MCF 10A (cell line): ENCODE measurements around the gene MAPRE3. TPM values are rescaled to one million over a fixed set of nuclear protein-coding genes. Genes with fewer than 3 reads are reported as not detected.

Experiments
- BruUV-seq: library from RNA; stranded (reverse); fragments of 400-500 nt; replicated peaks from 2 replicates; lab custom pipeline; 2021; lab: Mats Ljungman, UMichigan
- CTCF ChIA-PET: fragments of 300-600 bp; sonication (Branson Sonifier 250); formaldehyde crosslinking; extraction: SDS; loops from one replicate; lab custom pipeline; 2021; ENCODE audit warnings: antibody characterized with exemption, inconsistent platforms; lab: Yijun Ruan, JAX
- POLR2A ChIA-PET: fragments of 300-600, 350-650 bp; sonication (Branson Sonifier 250); formaldehyde crosslinking; extraction: SDS; loops from one replicate; lab custom pipeline; 2020; ENCODE audit warnings: antibody characterized with exemption, inconsistent platforms; lab: Yijun Ruan, JAX
- DNase-seq: peaks from one replicate; pipeline ENCODE4 v3.0.0-alpha.2; 2018; ENCODE audit not compliant: unreplicated experiment
- H3K27ac Mint-ChIP-seq: one replicate; pipeline ENCODE4 v1.8.0; 2022; ENCODE audit warnings: mild to moderate bottlenecking, low read depth, mixed read lengths; ENCODE audit not compliant: unreplicated experiment
- H3K27me3 Mint-ChIP-seq: one replicate; pipeline ENCODE4 v1.8.0; 2022; ENCODE audit warnings: mixed read lengths; ENCODE audit not compliant: insufficient read depth, unreplicated experiment
- H3K36me3 Mint-ChIP-seq: one replicate; pipeline ENCODE4 v1.8.0; 2022; ENCODE audit warnings: mild to moderate bottlenecking, moderate library complexity, mixed read lengths; ENCODE audit not compliant: insufficient read depth, unreplicated experiment
- H3K4me1 Mint-ChIP-seq: one replicate; pipeline ENCODE4 v1.8.0; 2022; ENCODE audit warnings: mixed read lengths; ENCODE audit not compliant: insufficient read depth, unreplicated experiment
- H3K4me3 Mint-ChIP-seq: one replicate; pipeline ENCODE4 v1.8.0; 2022; ENCODE audit warnings: mild to moderate bottlenecking, moderate library complexity, mixed read lengths; ENCODE audit not compliant: unreplicated experiment
- H3K9me3 Mint-ChIP-seq: one replicate; pipeline ENCODE4 v1.8.0; 2022; ENCODE audit warnings: mixed read lengths; ENCODE audit not compliant: unreplicated experiment
- intact Hi-C: fragments of 100-400 bp; cut with micrococcal nuclease; formaldehyde crosslinking; loops from 2 replicates; pipeline ENCODE4 v1.14.1; 2022
- total RNA-seq: library from RNA; stranded (reverse); gene quantifications from 2 replicates; pipeline ENCODE4 v1.2.3, GENCODE V29; 2022
- TF ChIP-seq, protein P1 (sequence below): fragments of 200-600 bp; IDR thresholded peaks from one replicate; pipeline ENCODE4 v1.8.0; 2022; ENCODE audit warnings: antibody characterized with exemption, mild to moderate bottlenecking; ENCODE audit not compliant: unreplicated experiment

Gene MAPRE3
- total RNA-seq, 1 experiment from 2014 or later: 18.0 TPM

DNA sequence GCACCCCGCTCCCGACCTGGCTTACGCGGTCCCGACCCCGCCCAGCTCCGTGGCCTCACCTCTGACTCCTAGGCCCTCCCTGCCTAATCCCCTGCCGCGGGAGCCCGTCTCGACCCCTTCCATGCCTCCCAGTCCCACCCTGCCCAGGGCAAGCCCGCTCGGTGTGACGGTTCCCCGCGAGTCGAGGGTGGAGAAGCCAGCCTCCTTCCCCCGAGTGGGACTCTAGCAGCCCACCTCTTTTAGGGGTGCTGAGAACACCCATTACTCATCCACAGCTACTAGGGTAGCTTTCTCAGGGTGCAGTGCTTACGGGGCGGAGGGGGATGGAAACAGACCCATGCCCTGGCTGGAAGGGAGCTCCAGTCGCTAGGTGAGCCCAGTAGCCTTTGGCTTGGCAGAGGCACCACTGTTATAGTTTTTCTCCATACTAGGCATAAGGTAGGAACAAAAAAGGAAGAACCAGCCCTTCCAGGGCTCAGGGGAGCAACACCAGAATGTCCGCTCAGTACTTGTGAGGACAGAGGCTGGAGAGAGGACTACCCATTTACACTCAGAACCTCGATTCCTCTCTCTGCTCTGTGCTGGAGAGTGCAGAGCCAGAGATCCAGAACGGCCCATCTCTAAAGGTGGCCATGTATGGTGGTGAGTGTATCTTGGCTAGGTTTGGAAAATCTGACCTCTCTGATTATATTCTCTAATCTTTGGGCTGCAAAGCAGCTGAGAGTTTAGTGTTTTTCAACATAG lies 81.6 kb downstream of the MAPRE3 start:
- TF ChIP-seq, protein P1, sequence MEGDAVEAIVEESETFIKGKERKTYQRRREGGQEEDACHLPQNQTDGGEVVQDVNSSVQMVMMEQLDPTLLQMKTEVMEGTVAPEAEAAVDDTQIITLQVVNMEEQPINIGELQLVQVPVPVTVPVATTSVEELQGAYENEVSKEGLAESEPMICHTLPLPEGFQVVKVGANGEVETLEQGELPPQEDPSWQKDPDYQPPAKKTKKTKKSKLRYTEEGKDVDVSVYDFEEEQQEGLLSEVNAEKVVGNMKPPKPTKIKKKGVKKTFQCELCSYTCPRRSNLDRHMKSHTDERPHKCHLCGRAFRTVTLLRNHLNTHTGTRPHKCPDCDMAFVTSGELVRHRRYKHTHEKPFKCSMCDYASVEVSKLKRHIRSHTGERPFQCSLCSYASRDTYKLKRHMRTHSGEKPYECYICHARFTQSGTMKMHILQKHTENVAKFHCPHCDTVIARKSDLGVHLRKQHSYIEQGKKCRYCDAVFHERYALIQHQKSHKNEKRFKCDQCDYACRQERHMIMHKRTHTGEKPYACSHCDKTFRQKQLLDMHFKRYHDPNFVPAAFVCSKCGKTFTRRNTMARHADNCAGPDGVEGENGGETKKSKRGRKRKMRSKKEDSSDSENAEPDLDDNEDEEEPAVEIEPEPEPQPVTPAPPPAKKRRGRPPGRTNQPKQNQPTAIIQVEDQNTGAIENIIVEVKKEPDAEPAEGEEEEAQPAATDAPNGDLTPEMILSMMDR: no peak
- CTCF ChIA-PET: interaction anchor here (0.6 to 1.3 kb wide), 5 partner anchors 35 to 339 kb away, joined by 3 to 4 read pairs (median 3); no protein-coding TSS in a partner anchor
- H3K4me3 Mint-ChIP-seq: peak overlapping the region; percentile 93
- H3K4me1 Mint-ChIP-seq: no peaks in the 10 kb centered on the region
- peaks cover 42% of the 10 kb centered on the region for H3K36me3 Mint-ChIP-seq
- POLR2A ChIA-PET: interaction anchor here (0.5 to 9.2 kb wide), 21 partner anchors 9 to 304 kb away, joined by 3 to 175 read pairs (median 4); partner anchors contain the start of genes ATRAID, EMILIN1, GTF3C2 and KHK
- no TSS peak for BruUV-seq
- intact Hi-C loops: loop anchor here (2.0 kb wide), 1 partner anchor 35 kb away; the partner anchor contains the start of gene KHK
- H3K27me3 Mint-ChIP-seq: no peaks in the 10 kb centered on the region
- DNase-seq: peak; percentile 13
- peak overlapping the region; percentile 84 for H3K27ac Mint-ChIP-seq
- no peaks in the 10 kb centered on the region for H3K9me3 Mint-ChIP-seq

GRCh38 chr2:27053321-27053720 lies 82.9 kb downstream of the MAPRE3 start:
- no TSS peak for BruUV-seq
- no peak overlapping the region for H3K27ac Mint-ChIP-seq
- H3K27me3 Mint-ChIP-seq: no peaks in the 10 kb centered on the region
- CTCF ChIA-PET: interaction anchor here (1.1 to 1.3 kb wide), 3 partner anchors 27 to 37 kb away, joined by 3 to 8 read pairs (median 4); no protein-coding TSS in a partner anchor
- peak overlapping the region; percentile 93 for H3K4me3 Mint-ChIP-seq
- no peak for DNase-seq
- H3K4me1 Mint-ChIP-seq: no peaks in the 10 kb centered on the region
- POLR2A ChIA-PET: interaction anchor here (0.7 to 9.2 kb wide), 4 partner anchors 14 to 54 kb away, joined by 3 to 175 read pairs (median 4); partner anchors contain the start of gene OST4
- H3K36me3 Mint-ChIP-seq: peaks cover 49% of the 10 kb centered on the region
- intact Hi-C loops: no loop called here
- H3K9me3 Mint-ChIP-seq: no peaks in the 10 kb centered on the region
- TF ChIP-seq, protein P1: no peak

DNA sequence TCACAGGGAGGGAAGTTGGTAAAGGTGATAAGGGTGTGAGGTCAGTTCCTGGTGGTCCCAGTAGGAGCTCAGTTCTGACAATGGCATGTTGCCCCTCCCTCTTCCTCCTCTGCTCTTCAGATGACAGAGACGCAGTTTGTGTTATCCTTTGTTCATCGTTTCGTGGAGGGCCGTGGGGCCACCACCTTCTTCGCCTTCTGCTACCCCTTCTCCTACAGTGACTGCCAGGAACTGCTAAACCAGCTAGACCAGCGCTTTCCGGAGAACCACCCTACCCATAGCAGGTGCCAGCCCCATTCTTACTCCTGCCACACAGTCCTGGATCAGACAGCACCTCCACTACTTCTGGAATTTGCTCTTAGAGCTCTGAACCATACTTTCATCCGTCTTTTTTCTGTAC lies 83.3 kb downstream of the MAPRE3 start:
- Mint-ChIP-seq H3K4me3 (no peak overlapping the region), H3K4me1 (no peaks in the 10 kb centered on the region), H3K9me3 (no peaks in the 10 kb centered on the region), H3K36me3 (peaks cover 49% of the 10 kb centered on the region), H3K27ac (no peak overlapping the region), H3K27me3 (no peaks in the 10 kb centered on the region)
- POLR2A ChIA-PET: interaction anchor here (0.7 to 9.2 kb wide), 3 partner anchors 13 to 54 kb away, joined by 3 to 175 read pairs (median 3); partner anchors contain the start of gene OST4
- DNase-seq: no peak
- CTCF ChIA-PET: interaction anchor here (1.1 to 1.3 kb wide), 3 partner anchors 27 to 37 kb away, joined by 3 to 8 read pairs (median 4); no protein-coding TSS in a partner anchor
- intact Hi-C loops: no loop called here
- no TSS peak for BruUV-seq
- TF ChIP-seq, protein P1: no peak

GRCh38 chr2:27054721-27055120 lies 84.3 kb downstream of the MAPRE3 start:
- TF ChIP-seq, protein P1: no peak
- CTCF ChIA-PET: interaction anchor here (0.6 to 0.8 kb wide), 2 partner anchors 93 to 268 kb away, joined by 3 to 6 read pairs; no protein-coding TSS in a partner anchor
- Mint-ChIP-seq H3K27me3 (no peaks in the 10 kb centered on the region), H3K27ac (no peak overlapping the region), H3K4me1 (no peaks in the 10 kb centered on the region), H3K9me3 (no peaks in the 10 kb centered on the region), H3K4me3 (no peak overlapping the region), H3K36me3 (peaks cover 49% of the 10 kb centered on the region)
- POLR2A ChIA-PET: interaction anchor here (0.7 to 9.2 kb wide), 2 partner anchors 12 to 215 kb away, joined by 3 to 175 read pairs; partner anchors contain the start of gene OST4
- intact Hi-C loops: no loop called here
- no peak for DNase-seq
- BruUV-seq: no TSS peak
